Erythroblast (primary cell): ENCODE measurements around the gene DEPP1.
A peak's percentile ranks its signal among the peaks of the same experiment; 100 is the strongest.

ENCODE experiments used
- DNase-seq, 2 experiments: peaks; one replicate each; lab custom pipeline; 2025; lab: John Stamatoyannopoulos, UW
- GATA1 ChIP-seq: IDR thresholded peaks from 2 replicates; pipeline ENCODE4 v1.6.1; 2011; ENCODE audit warnings: low read depth, mild to moderate bottlenecking, control low read depth, low read length, moderate library complexity
- POLR2A ChIP-seq: IDR thresholded peaks from 2 replicates; pipeline ENCODE4 v1.6.1; 2011; ENCODE audit warnings: mild to moderate bottlenecking, low read length

The DEPP1 gene

DNA sequence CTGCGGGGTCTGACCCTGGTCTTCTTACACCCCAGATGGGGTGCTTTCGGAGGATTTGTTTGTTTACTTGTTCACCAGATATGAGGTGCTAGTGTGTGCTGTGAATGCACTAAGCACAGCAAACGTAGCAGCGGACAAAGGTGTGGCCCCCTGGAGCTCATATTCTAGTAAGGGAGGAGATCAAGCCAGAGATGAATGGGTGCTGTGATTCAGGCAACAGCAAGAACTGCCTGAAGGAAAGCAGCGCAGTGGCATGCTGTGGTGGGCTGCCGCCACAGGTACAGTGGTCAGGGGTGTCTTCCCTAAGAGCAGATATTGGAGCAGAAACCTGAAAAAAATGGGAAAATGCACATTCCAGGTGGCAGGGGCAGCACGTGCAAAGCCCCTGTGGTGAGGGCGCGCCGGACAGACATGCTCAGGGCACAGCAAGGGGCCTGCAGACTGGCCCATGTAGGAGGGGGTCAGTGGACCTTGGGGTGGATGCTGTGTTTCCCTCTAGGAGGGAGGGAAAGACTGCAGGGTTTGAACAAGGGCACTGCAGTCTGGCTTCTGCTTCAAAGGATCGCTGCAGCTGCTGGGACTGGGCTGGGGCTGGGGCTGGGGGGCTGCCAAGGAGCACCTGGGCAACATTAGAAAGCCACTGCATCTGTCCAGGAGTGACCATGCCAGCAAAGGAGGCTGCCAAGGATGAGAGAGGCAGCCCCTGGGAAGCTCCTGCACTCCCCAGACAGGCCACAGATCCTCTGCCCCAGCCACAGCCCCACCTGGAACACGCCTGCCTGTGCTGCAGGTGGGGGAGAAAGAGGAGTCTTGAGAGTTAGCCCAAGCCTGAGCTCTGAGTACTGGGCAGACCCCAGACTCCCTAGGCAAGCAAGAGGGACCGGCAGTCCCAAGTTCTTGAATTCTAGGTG is 927 bp upstream of the DEPP1 start:
- TF ChIP-seq GATA1 (no peak), POLR2A (no peak)
- DNase-seq, result no peak

DNA sequence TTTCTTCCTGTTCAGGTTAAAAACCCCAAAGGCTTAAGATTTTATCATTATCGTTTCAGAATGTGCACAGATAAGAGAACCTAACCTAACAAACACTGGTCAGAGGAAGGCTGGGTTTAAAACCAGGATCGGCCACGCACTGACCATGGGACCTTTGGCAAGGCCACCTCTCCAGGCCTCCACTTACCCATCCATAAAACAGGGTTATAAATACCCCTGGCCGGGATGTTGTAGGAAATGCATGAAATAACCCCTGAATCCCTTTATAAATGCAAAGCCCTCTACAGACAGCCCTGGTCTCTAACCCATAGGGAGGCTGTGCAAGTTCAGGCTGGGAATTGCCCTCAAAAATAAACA is 418 bp downstream of the DEPP1 start:
- DNase-seq, result no peak
- no peak for TF ChIP-seq GATA1
- TF ChIP-seq POLR2A, result no peak

DNA sequence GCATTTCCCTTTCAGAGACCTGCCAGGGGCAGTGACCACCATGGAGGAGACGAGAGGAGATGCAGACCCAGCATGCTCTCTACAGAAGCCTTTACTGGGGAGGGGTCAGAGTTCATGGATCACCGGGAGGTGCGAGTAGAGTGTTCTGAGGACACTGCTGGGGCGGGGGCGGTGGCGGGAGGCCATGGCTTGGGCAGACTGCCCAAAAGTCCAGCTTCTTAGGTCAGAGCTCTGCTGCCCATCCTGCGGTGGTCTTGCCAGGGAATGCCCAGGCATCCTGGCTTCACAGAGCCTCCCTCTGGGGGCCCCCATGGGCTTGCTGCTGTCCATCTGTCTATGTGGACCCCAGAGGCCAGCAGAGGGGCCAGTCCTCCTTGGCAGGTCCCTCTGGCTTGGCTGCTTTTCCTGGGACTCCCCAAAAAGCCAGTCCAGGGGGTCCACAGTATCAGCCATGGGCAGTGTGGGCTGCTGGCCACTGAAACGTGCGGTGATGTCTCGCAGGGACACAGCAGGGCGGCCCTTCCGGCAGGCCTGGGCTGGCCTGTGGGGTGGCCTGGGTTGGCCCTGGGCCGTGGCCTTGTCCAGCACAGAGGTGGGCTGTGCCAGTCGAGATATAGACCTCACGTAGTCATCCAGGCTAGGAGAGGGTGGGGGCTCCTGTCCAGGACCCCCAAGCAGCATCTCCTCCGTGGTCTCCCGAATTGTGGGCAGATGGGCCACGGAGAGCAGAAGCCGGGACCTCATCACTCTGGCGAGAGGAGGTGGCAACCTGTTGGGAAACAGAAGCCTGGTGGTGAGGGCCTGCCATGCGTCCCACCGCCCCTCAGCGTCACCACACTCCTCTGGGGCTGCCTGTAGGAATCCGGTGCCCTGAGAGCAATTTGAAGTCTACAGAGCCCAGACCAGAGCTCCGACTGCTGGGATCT is 1.1 kb downstream of the DEPP1 start:
- no peak for DNase-seq
- TF ChIP-seq GATA1 (no peak), POLR2A (no peak)

DNA sequence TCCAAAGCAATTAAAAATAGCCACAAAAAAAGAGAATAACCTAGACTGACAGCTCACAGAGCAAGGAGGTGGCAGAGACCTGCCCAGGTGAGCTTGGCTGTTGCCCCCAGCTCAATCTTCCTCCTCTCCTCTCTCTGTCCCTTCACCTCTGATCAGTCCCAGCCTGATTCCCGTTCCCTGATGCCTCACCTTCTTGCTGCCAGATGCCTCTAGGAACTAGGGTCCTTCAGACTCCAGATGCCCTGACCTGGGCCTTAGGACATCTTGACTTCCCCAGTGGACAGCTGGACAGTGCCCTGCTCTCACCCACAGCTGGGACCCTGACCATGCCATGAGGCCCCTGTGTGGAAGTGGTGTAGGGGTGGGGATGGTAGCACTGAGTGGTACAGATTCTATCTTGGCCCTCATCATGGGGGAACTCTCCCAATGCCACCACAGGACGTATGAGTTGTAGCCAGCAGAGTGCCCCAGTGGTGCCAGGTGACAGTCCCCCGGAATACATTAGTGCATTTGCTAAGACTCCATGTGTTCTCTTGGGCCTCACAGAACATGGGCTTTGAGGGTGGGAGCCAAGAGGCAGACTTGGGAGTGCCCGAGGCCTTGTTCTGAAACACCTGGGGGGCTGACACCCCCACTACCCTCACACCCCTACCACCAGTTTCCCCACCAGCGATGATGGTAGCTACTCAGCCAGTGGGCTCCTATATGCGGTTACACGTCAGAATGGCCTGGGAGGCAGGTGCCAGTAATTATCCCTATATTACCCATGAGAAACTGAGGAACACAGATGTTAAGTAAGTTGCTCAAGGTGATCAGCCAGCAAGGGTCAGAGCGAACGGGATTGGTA is 2.0 kb downstream of the DEPP1 start:
- no peak for DNase-seq
- TF ChIP-seq GATA1 (no peak), POLR2A (no peak)

DNA sequence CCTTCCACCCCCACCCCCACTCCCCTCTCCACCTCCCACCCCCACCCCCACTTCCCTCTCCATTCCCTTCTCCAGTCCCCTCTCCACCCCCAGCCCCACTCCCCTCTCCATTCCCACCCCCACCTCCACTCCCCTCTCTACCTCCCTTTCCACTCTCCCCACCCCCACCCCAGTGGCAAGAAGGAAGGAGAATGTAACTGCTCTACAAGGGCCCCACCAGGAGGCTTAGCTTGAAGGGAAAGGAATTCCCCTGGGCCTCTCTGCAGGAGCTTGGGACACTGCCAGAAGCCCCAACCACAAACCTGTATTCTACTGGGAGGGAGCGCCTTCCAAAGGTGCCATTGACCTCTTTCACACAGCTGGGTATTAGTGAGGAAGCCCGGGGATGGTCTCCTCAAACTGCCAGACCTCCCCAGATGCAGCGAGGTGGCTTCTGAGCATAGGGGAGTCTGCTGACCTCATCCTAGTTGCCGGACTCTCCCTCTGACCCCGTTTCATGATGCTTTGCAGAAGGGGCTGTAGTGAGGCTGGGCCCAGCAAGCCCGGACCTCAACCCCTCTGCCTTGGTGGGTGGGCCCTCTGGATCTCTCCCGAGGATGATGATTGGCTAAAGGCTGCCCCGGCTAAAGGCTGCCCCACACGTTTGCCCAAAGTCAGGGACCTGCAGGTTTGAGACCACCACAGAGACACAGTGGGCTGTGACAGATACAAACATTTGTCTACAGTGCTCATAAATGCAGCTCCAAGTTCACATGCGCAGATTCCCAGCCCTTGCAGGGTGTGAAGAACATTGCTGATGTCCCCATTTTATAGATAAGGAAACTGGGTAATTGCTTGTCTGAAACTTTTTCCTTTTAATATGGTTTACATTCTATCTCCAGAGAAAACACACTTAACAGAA is 2.9 kb downstream of the DEPP1 start:
- TF ChIP-seq GATA1 (no peak), POLR2A (no peak)
- DNase-seq, result no peak

DNA sequence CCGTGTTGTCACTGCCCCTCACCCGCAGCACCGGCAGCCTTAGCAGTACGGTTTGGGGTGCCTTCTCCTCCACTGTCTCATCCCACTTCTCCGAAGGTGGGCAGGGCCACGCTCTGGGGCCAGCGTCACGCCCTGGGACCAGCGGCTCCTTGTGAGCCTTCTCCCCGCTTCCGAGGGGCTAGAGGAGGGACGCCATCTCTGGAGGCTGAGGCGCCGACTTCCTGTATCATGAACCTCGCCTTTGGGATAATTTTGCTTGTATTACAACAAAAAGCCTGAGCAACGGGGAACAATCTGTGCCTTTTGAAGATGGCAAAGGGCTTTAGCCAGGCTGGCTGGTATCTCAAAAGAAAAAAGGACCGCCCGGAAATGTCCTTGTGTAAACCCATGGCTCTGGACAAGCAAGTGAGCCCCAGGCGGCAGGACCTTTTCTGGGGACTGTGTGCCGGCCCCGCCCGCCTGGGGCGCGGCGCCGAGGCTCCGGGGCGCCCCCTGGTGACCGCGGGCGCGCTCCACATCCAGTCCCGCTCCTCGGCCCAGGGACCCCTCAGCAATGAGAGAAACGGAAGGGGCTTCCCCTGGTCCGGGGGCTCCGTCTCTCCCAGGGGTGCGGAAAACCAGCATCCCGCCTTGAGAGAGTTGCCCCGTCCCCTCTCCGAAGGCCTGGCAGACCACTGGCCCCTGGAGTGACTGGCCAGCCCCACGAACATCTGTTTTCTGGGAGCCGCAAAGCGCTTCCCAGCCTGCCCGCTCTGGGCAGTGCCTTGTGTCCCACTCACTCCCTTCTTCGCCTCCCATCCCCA is 3.8 kb downstream of the DEPP1 start:
- DNase-seq, result peak; percentile 57 to 72
- no peak for TF ChIP-seq POLR2A
- no peak for TF ChIP-seq GATA1

DNA sequence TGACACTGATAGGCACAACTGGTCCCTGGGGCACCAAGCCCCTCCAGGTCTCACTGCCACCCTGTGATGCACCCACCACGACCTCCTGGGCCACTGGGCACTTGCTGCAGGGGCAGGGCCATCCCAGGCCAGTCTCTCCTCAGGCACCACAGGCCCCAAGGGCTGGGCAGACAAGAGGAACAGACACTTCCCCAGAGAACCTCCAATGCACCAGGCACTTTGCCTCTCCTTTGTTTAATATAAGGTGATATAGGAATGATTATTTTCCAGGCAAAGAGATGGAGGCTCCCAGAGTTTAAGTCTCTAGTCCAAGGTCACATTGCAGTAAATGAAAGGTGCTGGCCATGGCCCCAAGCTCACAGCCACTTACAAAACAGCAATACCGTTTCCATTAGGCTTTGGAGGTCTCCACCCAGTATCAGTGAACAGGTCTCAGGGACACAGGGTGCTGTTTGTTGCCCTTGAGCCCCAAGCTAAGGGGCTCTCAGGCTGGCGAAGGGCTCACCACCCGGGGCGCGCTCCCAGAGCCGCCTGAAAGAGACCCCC is 4.5 kb downstream of the DEPP1 start:
- TF ChIP-seq POLR2A (no peak), GATA1 (no peak)
- no peak for DNase-seq

DNA sequence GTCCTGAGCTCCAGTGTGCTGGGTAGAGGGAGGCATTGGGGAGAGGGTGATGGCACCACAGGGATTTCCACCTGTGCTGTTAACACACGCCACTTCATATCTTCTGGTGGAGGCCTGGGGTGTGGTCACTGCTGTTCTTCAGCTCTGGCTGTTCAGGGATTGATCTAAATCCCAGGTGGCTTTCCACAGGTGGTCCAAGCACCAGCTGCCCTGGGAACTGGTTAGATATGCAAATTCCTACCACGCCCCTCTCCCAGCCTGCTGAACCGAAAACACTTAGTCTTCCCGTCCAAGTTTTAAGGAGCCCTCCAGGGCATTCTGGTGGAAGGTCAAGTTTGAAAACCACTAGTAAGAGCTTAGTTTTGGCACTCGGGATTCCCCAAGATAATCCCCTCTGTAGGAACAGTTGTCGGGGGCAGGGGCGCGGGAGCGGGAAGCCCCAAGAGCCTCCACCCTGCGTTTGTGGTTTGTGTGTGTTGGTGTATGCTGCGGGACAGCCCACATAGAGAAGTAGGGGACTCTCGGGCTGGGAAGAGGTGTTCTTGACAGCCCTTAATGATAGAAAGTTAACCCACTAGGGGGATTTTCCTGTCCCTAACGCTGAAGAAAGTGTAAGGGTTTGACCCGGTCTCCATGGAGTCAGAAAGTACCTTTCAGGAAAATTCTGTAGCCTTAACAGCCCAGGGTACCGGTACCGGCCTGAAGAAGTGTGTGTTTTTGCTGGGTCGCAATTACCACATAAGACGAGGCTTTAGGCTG is 5.1 kb downstream of the DEPP1 start:
- no peak for DNase-seq
- TF ChIP-seq POLR2A (no peak), GATA1 (no peak)

DNA sequence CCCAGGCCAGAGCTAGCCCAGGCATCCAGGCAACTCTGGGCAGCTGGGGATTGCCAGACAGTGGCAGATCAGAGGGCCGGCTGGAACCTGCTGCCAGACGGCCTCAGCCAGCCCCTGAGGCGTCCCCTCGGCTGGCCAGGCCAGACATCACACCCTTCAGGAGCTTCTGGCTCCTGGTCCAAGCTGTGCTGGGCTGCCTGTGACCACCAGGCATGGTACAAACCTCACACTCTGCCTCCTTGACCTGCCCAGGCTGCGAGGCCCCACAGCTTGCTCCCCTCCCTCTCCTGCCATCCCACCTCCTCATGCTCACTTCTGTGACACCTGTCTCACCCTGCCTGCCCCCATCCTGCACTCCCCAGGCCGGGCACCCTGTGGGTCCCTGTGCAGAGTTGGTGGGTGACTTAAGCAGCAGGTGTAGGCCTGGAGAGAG is 5.7 kb downstream of the DEPP1 start:
- DNase-seq, result no peak
- TF ChIP-seq GATA1, result no peak
- TF ChIP-seq POLR2A, result no peak

DNA sequence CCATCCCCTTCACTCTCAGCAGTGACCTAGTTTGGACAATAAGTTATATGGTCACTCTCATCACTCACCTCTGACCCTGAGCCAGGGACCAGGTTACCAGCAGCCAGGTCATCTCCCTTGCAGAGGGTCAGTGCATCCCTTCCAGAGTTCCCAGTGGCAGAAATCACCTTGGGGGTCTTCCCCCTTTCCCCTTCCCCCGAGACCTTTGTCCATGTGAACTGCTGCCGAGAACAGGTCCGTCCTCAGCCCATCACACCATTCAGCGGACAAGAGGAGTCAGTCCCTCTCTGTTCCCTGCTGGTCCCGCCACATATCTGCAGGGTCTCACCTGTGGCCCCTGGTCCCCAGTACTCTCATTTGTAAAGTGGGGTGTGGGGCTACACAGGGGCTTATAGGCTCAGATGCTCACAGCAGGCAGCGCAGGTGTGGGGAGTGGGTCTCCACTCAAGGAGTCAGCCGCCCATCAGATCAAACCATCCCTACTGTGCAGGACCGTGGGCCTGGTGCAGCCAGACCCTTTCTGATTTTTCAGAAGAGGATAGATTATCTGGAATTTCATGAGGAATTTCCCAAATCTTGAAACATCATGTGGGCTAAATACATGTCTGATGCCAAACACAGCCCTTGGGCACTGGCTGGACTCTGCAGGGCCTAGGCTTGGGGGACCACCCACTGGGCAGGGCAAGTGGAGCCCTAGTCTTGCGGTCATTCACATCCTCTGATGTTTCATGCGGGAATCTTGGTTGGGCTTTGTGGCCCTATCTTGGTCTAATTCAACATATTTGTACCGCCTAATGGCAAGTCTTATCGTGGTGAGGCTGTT is 6.5 kb downstream of the DEPP1 start:
- no peak for DNase-seq
- no peak for TF ChIP-seq POLR2A
- no peak for TF ChIP-seq GATA1
